GM12878 (cell line): ENCODE measurements around the gene CXCL1. TPM values are rescaled to one million over a fixed set of nuclear protein-coding genes. Genes with fewer than 3 reads are reported as not detected.

Experiments
- ATAC-seq: fragments of 200-7000 bp; cut with Tn5 transposase; 3 replicates; pipeline ENCODE4 v1.9.1; 2020; ENCODE audit warnings: mild to moderate bottlenecking, moderate library complexity
- BruUV-seq: library from RNA; stranded (reverse); fragments of 400-500 nt; replicated peaks from 2 replicates; lab custom pipeline; 2021; lab: Mats Ljungman, UMichigan
- CTCF ChIA-PET: fragments of 300-600 bp; sonication (Branson Sonifier 250); formaldehyde crosslinking; extraction: SDS; loops from one replicate; lab custom pipeline; 2021; ENCODE audit warnings: inconsistent platforms; lab: Yijun Ruan, JAX
- POLR2A ChIA-PET: fragments of 350-600 bp; formaldehyde crosslinking; extraction: SDS; loops from one replicate; lab custom pipeline; 2021; ENCODE audit warnings: inconsistent platforms; lab: Charles Lee
- RAD21 ChIA-PET: fragments of 300-600 bp; sonication (Branson Sonifier 250); formaldehyde crosslinking; loops from one replicate; lab custom pipeline; 2023; ENCODE audit warnings: antibody characterized with exemption; ENCODE audit not compliant: unreplicated experiment; lab: Charles Lee
- SMC1A ChIA-PET: fragments of 300-600 bp; sonication (Branson Sonifier 250); formaldehyde crosslinking; loops from one replicate; lab custom pipeline; 2023; ENCODE audit not compliant: unreplicated experiment, uncharacterized antibody; lab: Charles Lee
- DNase-seq: peaks from one replicate; pipeline ENCODE4 v3.0.0-alpha.2; 2011; ENCODE audit warnings: low read depth, low spot score
- FAIRE-seq: peaks from 3 replicates; lab custom pipeline; 2011; peaks lifted over from hg19 to GRCh38; lab: Jason Lieb, UNC
- H2AFZ ChIP-seq: 2 replicates; pipeline ENCODE4 v1.6.0; 2011; ENCODE audit warnings: low read depth, low read length, control low read depth; ENCODE audit not compliant: control insufficient read depth
- H3K27ac ChIP-seq: 2 replicates; pipeline ENCODE4 v1.5.1; 2011; ENCODE audit warnings: control low read depth; ENCODE audit not compliant: control insufficient read depth, insufficient read depth
- H3K27me3 ChIP-seq, 2 experiments: replicated peaks in 1 of 2; 2 replicates each; pipeline versions ENCODE4 v1.6.0 to v1.6.1; 2011; ENCODE audit warnings: low read length in 1 of 2; ENCODE audit not compliant: control insufficient read depth in 2 of 2, insufficient read depth in 2 of 2
- H3K36me3 ChIP-seq, 2 experiments: 2 replicates each; pipeline ENCODE4 v1.5.1; 2011; ENCODE audit warnings: low read length in 1 of 2; ENCODE audit not compliant: control insufficient read depth in 2 of 2, insufficient read depth in 2 of 2
- H3K4me1 ChIP-seq: 2 replicates; pipeline ENCODE4 v1.6.1; 2011; ENCODE audit warnings: mild to moderate bottlenecking, low read length, moderate library complexity, mixed read lengths; ENCODE audit not compliant: control insufficient read depth, insufficient read depth
- H3K4me2 ChIP-seq: 2 replicates; pipeline ENCODE4 v1.6.0; 2011; ENCODE audit warnings: control low read depth; ENCODE audit not compliant: control insufficient read depth, insufficient read depth
- H3K4me3 ChIP-seq: fragments of 200-600 bp; sonication (generic); 2 replicates; pipeline ENCODE4 v1.5.1; 2016
- H3K79me2 ChIP-seq: 2 replicates; pipeline ENCODE4 v1.6.0; 2011; ENCODE audit warnings: low read length; ENCODE audit not compliant: control insufficient read depth, insufficient read depth
- H3K9ac ChIP-seq: 2 replicates; pipeline ENCODE4 v1.8.0; 2011; ENCODE audit warnings: low read length, control low read depth, mixed read lengths; ENCODE audit not compliant: control insufficient read depth, insufficient read depth
- H3K9me3 ChIP-seq: replicated peaks from 3 replicates; pipeline ENCODE4 v1.5.1; 2011; ENCODE audit warnings: mild to moderate bottlenecking, low read length; ENCODE audit not compliant: control insufficient read depth, insufficient read depth
- H4K20me1 ChIP-seq: 2 replicates; pipeline ENCODE4 v1.6.0; 2011; ENCODE audit not compliant: control insufficient read depth, insufficient read depth
- EP300 ChIP-seq, 2 experiments: fragments of 150-350 bp in 1 of 2; IDR thresholded peaks; 2 replicates each; pipeline ENCODE4 v1.6.1; 2011 to 2012; ENCODE audit warnings: low read depth in 2 of 2, low read length in 2 of 2, borderline replicate concordance in 1 of 2, improper control_type of control experiment in 1 of 2, inconsistent platforms in 1 of 2; ENCODE audit not compliant: control insufficient read depth in 1 of 2
- ZNF24 ChIP-seq: fragments of 450-650 bp; IDR thresholded peaks from 2 replicates; pipeline ENCODE4 v1.6.1; 2017; ENCODE audit warnings: antibody characterized with exemption, mild to moderate bottlenecking
- WGBS: methylation state at CpG from one replicate; pipeline ENCODE4 v1.1.6; 2016; ENCODE audit warnings: low lambda C conversion rate; ENCODE audit not compliant: insufficient replicate concordance, insufficient coverage; ENCODE audit errors: missing lambda C conversion rate; 5-methylcytosine and 5-hydroxymethylcytosine counted together
- in situ Hi-C: fragments of 300-500 bp; cut with MboI; formaldehyde crosslinking; loops from 9 replicates; pipeline ENCODE4 v1.14.3; 2018; ENCODE audit warnings: mixed read lengths
- intact Hi-C: fragments of 100-400 bp; cut with micrococcal nuclease; formaldehyde crosslinking; loops from one replicate; pipeline ENCODE4 v1.14.2; 2022; ENCODE audit not compliant: unreplicated experiment
- polyA plus RNA-seq, 11 experiments: library from polyadenylated mRNA; depleted of rRNA in 4 of 11; unstranded in 6 of 11; stranded (reverse) in 5 of 11; fragments of >200 nt; fragmentation: Nextera tagmentation in 4 of 11; fragmentation: Illumina TruSeq in 1 of 11; extraction: Ambion mirVana in 4 of 11; extraction: Trizol in 1 of 11; gene quantifications; 1 replicate in 1 of 11; 2 replicates in 10 of 11; pipeline versions ENCODE4 v1.2.1 to v1.2.3, GENCODE V29; 2011 to 2016; ENCODE audit warnings: inconsistent platforms in 2 of 11, missing spikeins in 2 of 11, low read depth in 1 of 11
- total RNA-seq, 4 experiments: library from RNA; depleted of rRNA in 3 of 4; stranded (reverse); fragments of >200 nt in 3 of 4; fragmentation: Illumina TruSeq in 1 of 4; extraction: Trizol in 1 of 4; gene quantifications; 2 replicates each; pipeline versions ENCODE4 v1.2.1 to v1.2.3, GENCODE V29; 2013 to 2021
- TF ChIP-seq, protein P1 (sequence below): fragments of 150-350 bp; IDR thresholded peaks from 2 replicates; pipeline ENCODE4 v1.6.1; 2016; ENCODE audit warnings: low read depth, low read length

CXCL1 gene
- total and polyA plus RNA-seq, 10 of the 15 experiments (the other 5 are each of a cell fraction or from before 2014, with no cell fraction given), result not detected

- no peak for ATAC-seq
- ChIA-PET SMC1A (no interaction called here), CTCF (interaction anchor here (0.9 kb wide), 1 partner anchor 266 kb away, joined by 4 read pairs; no protein-coding TSS in a partner anchor), POLR2A (no interaction called here), RAD21 (no interaction called here)
- in situ Hi-C loops, result no loop called here
- no peak overlapping the region for H3K9ac ChIP-seq
- H2AFZ ChIP-seq, result no peak overlapping the region
- intact Hi-C loops, result loop anchor here (5.0 to 10.0 kb wide), 2 partner anchors 259 to 294 kb away; no protein-coding TSS in a partner anchor
- H3K79me2 ChIP-seq, result no peaks in the 10 kb centered on the region
- TF ChIP-seq, protein P1, sequence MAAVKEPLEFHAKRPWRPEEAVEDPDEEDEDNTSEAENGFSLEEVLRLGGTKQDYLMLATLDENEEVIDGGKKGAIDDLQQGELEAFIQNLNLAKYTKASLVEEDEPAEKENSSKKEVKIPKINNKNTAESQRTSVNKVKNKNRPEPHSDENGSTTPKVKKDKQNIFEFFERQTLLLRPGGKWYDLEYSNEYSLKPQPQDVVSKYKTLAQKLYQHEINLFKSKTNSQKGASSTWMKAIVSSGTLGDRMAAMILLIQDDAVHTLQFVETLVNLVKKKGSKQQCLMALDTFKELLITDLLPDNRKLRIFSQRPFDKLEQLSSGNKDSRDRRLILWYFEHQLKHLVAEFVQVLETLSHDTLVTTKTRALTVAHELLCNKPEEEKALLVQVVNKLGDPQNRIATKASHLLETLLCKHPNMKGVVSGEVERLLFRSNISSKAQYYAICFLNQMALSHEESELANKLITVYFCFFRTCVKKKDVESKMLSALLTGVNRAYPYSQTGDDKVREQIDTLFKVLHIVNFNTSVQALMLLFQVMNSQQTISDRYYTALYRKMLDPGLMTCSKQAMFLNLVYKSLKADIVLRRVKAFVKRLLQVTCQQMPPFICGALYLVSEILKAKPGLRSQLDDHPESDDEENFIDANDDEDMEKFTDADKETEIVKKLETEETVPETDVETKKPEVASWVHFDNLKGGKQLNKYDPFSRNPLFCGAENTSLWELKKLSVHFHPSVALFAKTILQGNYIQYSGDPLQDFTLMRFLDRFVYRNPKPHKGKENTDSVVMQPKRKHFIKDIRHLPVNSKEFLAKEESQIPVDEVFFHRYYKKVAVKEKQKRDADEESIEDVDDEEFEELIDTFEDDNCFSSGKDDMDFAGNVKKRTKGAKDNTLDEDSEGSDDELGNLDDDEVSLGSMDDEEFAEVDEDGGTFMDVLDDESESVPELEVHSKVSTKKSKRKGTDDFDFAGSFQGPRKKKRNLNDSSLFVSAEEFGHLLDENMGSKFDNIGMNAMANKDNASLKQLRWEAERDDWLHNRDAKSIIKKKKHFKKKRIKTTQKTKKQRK, result no peak
- no peak for TF ChIP-seq ZNF24
- TF ChIP-seq EP300 (IDR thresholded peaks at IDR 0.05; ENCODE audit: borderline replicate concordance in 1 of 2, control insufficient read depth in 1 of 2, low read depth in 2 of 2, low read length in 2 of 2), result no peak
- BruUV-seq, result no TSS peak
- no peak overlapping the region for H3K27ac ChIP-seq
- no peaks in the 10 kb centered on the region for H4K20me1 ChIP-seq
- 34% methylated on average over 16 of the region's 16 CpGs for WGBS
- H3K36me3 ChIP-seq, result no peaks in the 10 kb centered on the region
- no peak for FAIRE-seq
- no peak overlapping the region for H3K4me2 ChIP-seq
- no peak overlapping the region for H3K4me3 ChIP-seq
- DNase-seq, result no peak
- no peaks in the 10 kb centered on the region for H3K4me1 ChIP-seq
- no peaks in the 10 kb centered on the region for H3K9me3 ChIP-seq
- H3K27me3 ChIP-seq, result peaks cover 2 to 8% of the 10 kb centered on the region in 2 experiments; a peak in 2 of 4 replicates
Observed at GRCh38 chr4:73868206-73869129, 725 bp upstream of the CXCL1 start.
